Measurements from ENCODE around the gene JKAMP. TPM values are rescaled to one million over a fixed set of nuclear protein-coding genes. Genes with fewer than 3 reads are reported as not detected.

JKAMP gene
- total and polyA plus RNA-seq, 2 donors, result 32.0 to 51.3 TPM

- Histone ChIP-seq H3K27ac (ENCODE audit: low read depth in 1 of 2, low read length in 1 of 2) (no peak overlapping the region), H3K36me3 (ENCODE audit: control insufficient read depth in 2 of 2, insufficient read depth in 2 of 2, low read length in 1 of 2) (no peaks in the 10 kb centered on the region), H3K4me3 (ENCODE audit: low read length in 2 of 2) (no peak overlapping the region), H3K4me1 (ENCODE audit: control insufficient read depth in 2 of 2, insufficient read depth in 2 of 2, low read length in 2 of 2) (no peaks in the 10 kb centered on the region), H3K27me3 (ENCODE audit: control insufficient read depth in 2 of 2, insufficient read depth in 1 of 2, low read length in 1 of 2) (no peaks in the 10 kb centered on the region), H3K9me3 (ENCODE audit: control insufficient read depth in 2 of 2, insufficient read depth in 1 of 2, low read length in 1 of 2) (no peaks in the 10 kb centered on the region)
- no peak for DNase-seq (ENCODE audit: low read depth in 6 of 9, low spot score in 9 of 9)
- WGBS, result 100% methylated on average over 1 of the region's 1 CpG
Measured at GRCh38 chr14:59451849-59452248, 32.5 kb upstream of the JKAMP start.

GRCh38 chr14:59454139-59454538 is 30.2 kb upstream of the JKAMP start:
- H3K27me3 ChIP-seq (ENCODE audit: control insufficient read depth in 2 of 2, insufficient read depth in 1 of 2, low read length in 1 of 2), result no peaks in the 10 kb centered on the region
- H3K4me1 ChIP-seq (ENCODE audit: control insufficient read depth in 2 of 2, insufficient read depth in 2 of 2, low read length in 2 of 2), result no peaks in the 10 kb centered on the region
- no peak overlapping the region for H3K27ac ChIP-seq (ENCODE audit: low read depth in 1 of 2, low read length in 1 of 2)
- no peaks in the 10 kb centered on the region for H3K9me3 ChIP-seq (ENCODE audit: control insufficient read depth in 2 of 2, insufficient read depth in 1 of 2, low read length in 1 of 2)
- no peak overlapping the region for H3K4me3 ChIP-seq (ENCODE audit: low read length in 2 of 2)
- DNase-seq (ENCODE audit: low read depth in 6 of 9, low spot score in 9 of 9), result no peak
- H3K36me3 ChIP-seq (ENCODE audit: control insufficient read depth in 2 of 2, insufficient read depth in 2 of 2, low read length in 1 of 2), result no peaks in the 10 kb centered on the region
- 44% methylated on average over 2 of the region's 2 CpGs for WGBS

GRCh38 chr14:59455411-59455810 is 28.9 kb upstream of the JKAMP start:
- no peaks in the 10 kb centered on the region for H3K4me1 ChIP-seq (ENCODE audit: control insufficient read depth in 2 of 2, insufficient read depth in 2 of 2, low read length in 2 of 2)
- H3K27ac ChIP-seq (ENCODE audit: low read depth in 1 of 2, low read length in 1 of 2), result no peak overlapping the region
- no peak for DNase-seq (ENCODE audit: low read depth in 6 of 9, low spot score in 9 of 9)
- no peak overlapping the region for H3K4me3 ChIP-seq (ENCODE audit: low read length in 2 of 2)
- no peaks in the 10 kb centered on the region for H3K36me3 ChIP-seq (ENCODE audit: control insufficient read depth in 2 of 2, insufficient read depth in 2 of 2, low read length in 1 of 2)
- no peaks in the 10 kb centered on the region for H3K9me3 ChIP-seq (ENCODE audit: control insufficient read depth in 2 of 2, insufficient read depth in 1 of 2, low read length in 1 of 2)
- no peaks in the 10 kb centered on the region for H3K27me3 ChIP-seq (ENCODE audit: control insufficient read depth in 2 of 2, insufficient read depth in 1 of 2, low read length in 1 of 2)
- 97% methylated on average over 1 of the region's 1 CpG for WGBS

GRCh38 chr14:59458486-59458885 is 25.8 kb upstream of the JKAMP start:
- no peaks in the 10 kb centered on the region for H3K36me3 ChIP-seq (ENCODE audit: control insufficient read depth in 2 of 2, insufficient read depth in 2 of 2, low read length in 1 of 2)
- no peak overlapping the region for H3K4me3 ChIP-seq (ENCODE audit: low read length in 2 of 2)
- no peaks in the 10 kb centered on the region for H3K9me3 ChIP-seq (ENCODE audit: control insufficient read depth in 2 of 2, insufficient read depth in 1 of 2, low read length in 1 of 2)
- 96% methylated on average over 2 of the region's 2 CpGs for WGBS
- H3K4me1 ChIP-seq (ENCODE audit: control insufficient read depth in 2 of 2, insufficient read depth in 2 of 2, low read length in 2 of 2), result no peaks in the 10 kb centered on the region
- H3K27ac ChIP-seq (ENCODE audit: low read depth in 1 of 2, low read length in 1 of 2), result no peak overlapping the region
- H3K27me3 ChIP-seq (ENCODE audit: control insufficient read depth in 2 of 2, insufficient read depth in 1 of 2, low read length in 1 of 2), result peaks cover under 1 to 3% of the 10 kb centered on the region in 2 donors
- DNase-seq (ENCODE audit: low read depth in 6 of 9, low spot score in 9 of 9), result no peak

- Histone ChIP-seq H3K9me3 (ENCODE audit: control insufficient read depth in 2 of 2, insufficient read depth in 1 of 2, low read length in 1 of 2) (no peaks in the 10 kb centered on the region), H3K27ac (ENCODE audit: low read depth in 1 of 2, low read length in 1 of 2) (no peak overlapping the region), H3K27me3 (ENCODE audit: control insufficient read depth in 2 of 2, insufficient read depth in 1 of 2, low read length in 1 of 2) (peaks cover 7 to 20% of the 10 kb centered on the region in 2 donors), H3K36me3 (ENCODE audit: control insufficient read depth in 2 of 2, insufficient read depth in 2 of 2, low read length in 1 of 2) (no peaks in the 10 kb centered on the region), H3K4me1 (ENCODE audit: control insufficient read depth in 2 of 2, insufficient read depth in 2 of 2, low read length in 2 of 2) (peaks cover 7 to 8% of the 10 kb centered on the region in 2 donors), H3K4me3 (ENCODE audit: low read length in 2 of 2) (no peak overlapping the region)
- DNase-seq (ENCODE audit: low read depth in 6 of 9, low spot score in 9 of 9), result no peak
- 99% methylated on average over 1 of the region's 1 CpG for WGBS
Measured at GRCh38 chr14:59460378-59460777, 23.9 kb upstream of the JKAMP start.

- Histone ChIP-seq H3K9me3 (ENCODE audit: control insufficient read depth in 2 of 2, insufficient read depth in 1 of 2, low read length in 1 of 2) (no peaks in the 10 kb centered on the region), H3K27me3 (ENCODE audit: control insufficient read depth in 2 of 2, insufficient read depth in 1 of 2, low read length in 1 of 2) (peaks cover 8 to 29% of the 10 kb centered on the region in 2 donors), H3K36me3 (ENCODE audit: control insufficient read depth in 2 of 2, insufficient read depth in 2 of 2, low read length in 1 of 2) (no peaks in the 10 kb centered on the region), H3K4me1 (ENCODE audit: control insufficient read depth in 2 of 2, insufficient read depth in 2 of 2, low read length in 2 of 2) (peaks cover 8 to 9% of the 10 kb centered on the region in 2 donors), H3K27ac (ENCODE audit: low read depth in 1 of 2, low read length in 1 of 2) (no peak overlapping the region), H3K4me3 (ENCODE audit: low read length in 2 of 2) (no peak overlapping the region)
- DNase-seq (ENCODE audit: low read depth in 6 of 9, low spot score in 9 of 9), result no peak
- 99% methylated on average over 1 of the region's 1 CpG for WGBS
Measured at GRCh38 chr14:59461891-59462290, 22.4 kb upstream of the JKAMP start.

- peak in 1 of 9 donors; percentile 12 for DNase-seq (ENCODE audit: low read depth in 6 of 9, low spot score in 9 of 9)
- WGBS, result 42% methylated on average over 60 of the region's 60 CpGs
- Histone ChIP-seq H3K4me1 (ENCODE audit: control insufficient read depth in 2 of 2, insufficient read depth in 2 of 2, low read length in 2 of 2) (peaks cover 8 to 9% of the 10 kb centered on the region in 2 donors), H3K27ac (ENCODE audit: low read depth in 1 of 2, low read length in 1 of 2) (no peak overlapping the region), H3K4me3 (ENCODE audit: low read length in 2 of 2) (peak overlapping the region; percentile 10 to 65), H3K9me3 (ENCODE audit: control insufficient read depth in 2 of 2, insufficient read depth in 1 of 2, low read length in 1 of 2) (no peaks in the 10 kb centered on the region), H3K27me3 (ENCODE audit: control insufficient read depth in 2 of 2, insufficient read depth in 1 of 2, low read length in 1 of 2) (peaks cover 8 to 29% of the 10 kb centered on the region in 2 donors), H3K36me3 (ENCODE audit: control insufficient read depth in 2 of 2, insufficient read depth in 2 of 2, low read length in 1 of 2) (no peaks in the 10 kb centered on the region)
Measured at GRCh38 chr14:59463787-59464485, 20.4 kb upstream of the JKAMP start.

GRCh38 chr14:59464486-59465315 is 19.6 kb upstream of the JKAMP start:
- Histone ChIP-seq H3K27me3 (ENCODE audit: control insufficient read depth in 2 of 2, insufficient read depth in 1 of 2, low read length in 1 of 2) (peaks cover 8 to 29% of the 10 kb centered on the region in 2 donors), H3K4me3 (ENCODE audit: low read length in 2 of 2) (peak overlapping the region; percentile 29 to 65), H3K36me3 (ENCODE audit: control insufficient read depth in 2 of 2, insufficient read depth in 2 of 2, low read length in 1 of 2) (no peaks in the 10 kb centered on the region), H3K4me1 (ENCODE audit: control insufficient read depth in 2 of 2, insufficient read depth in 2 of 2, low read length in 2 of 2) (peaks cover 8 to 9% of the 10 kb centered on the region in 2 donors), H3K9me3 (ENCODE audit: control insufficient read depth in 2 of 2, insufficient read depth in 1 of 2, low read length in 1 of 2) (no peaks in the 10 kb centered on the region), H3K27ac (ENCODE audit: low read depth in 1 of 2, low read length in 1 of 2) (no peak overlapping the region)
- WGBS, result under 1% methylated on average over 105 of the region's 105 CpGs
- DNase-seq (ENCODE audit: low read depth in 6 of 9, low spot score in 9 of 9), result peak in 3 of 9 donors; percentile 31 to 56 (median 35)

All from thymus (tissue), 11 donors.